SKM-1 (cell line): Measurements from ENCODE around the gene NUDT22.

Experiments
- DNase-seq: peaks from one replicate; lab custom pipeline; 2025; ENCODE audit not compliant: unreplicated experiment; lab: John Stamatoyannopoulos, UW

The NUDT22 gene

DNA sequence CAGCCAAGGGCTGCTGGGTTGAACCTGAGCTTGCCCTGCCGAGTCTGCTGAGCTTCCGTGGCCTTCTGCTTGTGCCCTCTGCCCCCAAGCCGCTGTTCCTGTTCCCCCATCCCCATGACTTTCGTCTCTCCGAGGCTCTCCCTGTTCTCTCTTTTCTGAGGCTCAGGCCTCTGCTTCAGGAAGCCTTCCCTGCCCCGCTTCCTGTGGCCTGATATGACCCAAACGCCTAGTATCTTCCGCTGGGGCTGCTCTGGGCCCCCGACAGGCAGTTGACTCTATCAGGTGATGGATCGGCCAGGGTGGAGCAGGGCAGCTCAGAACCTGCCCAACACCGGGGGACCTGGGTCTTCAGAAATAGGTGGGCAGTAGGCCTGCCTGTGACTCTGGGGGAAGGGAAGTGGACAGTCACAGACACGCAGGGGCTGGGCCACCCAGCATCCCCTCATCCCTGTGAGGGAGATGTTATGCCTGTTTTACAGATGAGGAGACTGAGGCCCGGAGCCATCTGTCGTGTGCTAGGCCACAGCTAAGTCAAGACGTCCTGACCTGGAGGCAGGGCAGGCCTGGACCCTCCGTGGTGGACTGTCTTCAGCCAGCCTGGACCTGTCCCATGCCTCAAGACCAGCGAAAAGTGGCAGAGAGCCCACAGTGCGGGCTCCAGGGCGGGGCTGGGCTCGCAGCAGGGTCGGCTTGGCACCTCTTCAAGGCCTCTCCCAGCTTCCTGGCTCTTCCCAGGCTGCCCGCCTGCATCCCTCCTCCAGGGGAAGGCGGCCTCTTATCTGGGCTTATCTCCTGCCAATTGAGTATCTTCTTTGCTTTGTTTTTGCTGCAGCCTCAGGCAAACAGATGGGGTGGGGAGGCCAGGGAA is 42.2 kb downstream of the NUDT22 start:
- no peak for DNase-seq

DNA sequence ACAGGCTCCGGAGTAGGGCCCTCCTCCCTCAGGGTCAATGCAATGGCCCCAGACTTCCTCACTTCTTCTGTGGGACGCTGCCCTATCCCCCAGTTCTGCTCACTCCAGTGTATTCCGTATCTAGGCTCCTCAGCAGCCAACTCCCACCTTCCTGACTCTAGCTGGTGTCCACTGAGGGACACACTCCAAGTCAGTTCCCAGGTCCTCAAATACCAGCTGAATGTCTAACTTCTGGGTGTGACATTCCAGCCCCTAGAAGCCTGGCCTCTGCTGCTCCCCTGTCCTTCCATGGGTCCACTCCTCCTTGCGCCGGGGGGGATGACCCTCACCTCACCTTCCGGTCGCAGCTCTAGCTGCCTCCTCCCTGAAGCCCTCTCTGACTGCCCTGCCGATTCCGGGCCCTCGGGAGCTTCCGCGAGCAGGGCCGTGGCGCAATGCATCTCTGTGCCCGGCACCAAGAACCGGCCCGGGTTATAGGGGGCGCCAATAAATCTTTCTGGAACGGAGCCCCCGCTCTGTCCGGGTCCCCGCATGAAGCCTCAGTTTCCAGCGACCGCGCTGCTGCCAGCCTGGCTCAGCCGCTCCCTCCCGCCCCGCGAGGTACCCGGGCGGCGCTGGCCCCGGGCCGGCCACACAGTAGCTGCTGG is 42.9 kb downstream of the NUDT22 start:
- no peak for DNase-seq

DNA sequence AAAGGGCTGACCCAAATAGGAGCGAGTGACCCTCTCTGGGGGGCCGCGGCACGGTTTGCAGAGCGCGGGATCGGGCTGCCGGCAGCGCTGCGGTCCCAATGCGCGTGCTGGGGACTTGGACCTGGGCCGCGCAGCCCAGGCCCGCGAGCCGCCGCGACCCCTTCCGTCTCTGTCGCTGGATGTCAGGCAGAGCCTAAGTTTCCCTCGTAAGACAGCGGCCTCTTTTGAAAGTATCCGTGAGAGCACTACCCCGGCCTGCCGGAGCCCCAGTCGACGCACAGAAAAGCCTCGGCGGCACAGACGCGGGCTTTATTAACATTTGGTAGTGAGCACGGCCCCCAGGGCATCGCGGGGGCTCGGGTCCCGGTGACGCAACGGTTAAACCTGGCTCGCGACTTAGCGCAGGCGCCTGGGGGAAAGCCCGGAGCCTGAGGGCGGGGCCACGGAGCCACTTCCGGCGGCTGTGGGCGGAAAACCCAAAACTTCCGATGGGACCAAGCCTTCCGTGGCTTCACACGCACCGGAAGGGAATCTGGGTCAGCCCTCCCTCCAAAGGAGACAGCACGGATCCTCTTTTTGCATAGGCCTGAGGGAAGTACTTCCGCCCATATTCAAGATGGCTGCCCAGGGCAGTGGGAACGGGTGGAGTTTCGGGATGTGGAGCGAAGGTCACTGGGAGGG is 43.6 kb downstream of the NUDT22 start:
- DNase-seq, result peak; percentile 98

DNA sequence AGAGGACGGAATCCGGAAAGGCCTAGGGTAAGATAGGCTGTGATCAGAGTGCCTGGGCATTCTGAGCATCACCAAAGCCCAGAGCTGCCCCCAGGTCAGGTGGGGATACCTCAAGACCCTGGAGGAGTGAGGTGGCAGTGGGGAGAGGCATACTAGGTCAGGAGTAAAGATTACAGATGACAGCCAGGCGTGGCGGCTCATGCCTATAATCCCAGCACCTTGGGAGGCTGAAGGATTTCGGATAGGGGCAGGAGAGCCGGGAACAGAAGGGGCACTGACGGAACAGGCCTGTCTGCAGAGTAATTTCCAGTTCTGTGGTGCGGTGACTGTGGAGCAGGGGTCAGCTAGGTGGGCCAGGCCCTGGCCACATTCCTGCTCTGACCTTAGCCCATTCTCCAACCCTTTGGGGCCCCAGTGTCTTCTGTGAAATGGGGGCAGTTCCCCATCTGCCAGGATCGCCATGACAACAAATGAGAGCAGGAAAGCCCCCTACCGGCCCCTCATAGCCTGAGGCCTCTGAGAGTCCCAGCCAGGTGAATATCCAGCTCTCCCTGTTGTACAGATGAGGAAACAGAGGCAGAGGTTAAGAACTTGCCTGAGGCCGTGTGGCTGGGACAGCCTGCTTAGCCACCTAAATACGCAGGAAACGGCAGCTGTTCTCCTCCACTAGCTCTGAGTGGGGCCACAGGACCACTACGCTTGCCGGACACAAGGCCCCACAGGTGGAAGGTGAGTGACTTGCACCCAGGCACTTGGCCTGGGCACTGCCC is 49.1 kb downstream of the NUDT22 start:
- no peak for DNase-seq

DNA sequence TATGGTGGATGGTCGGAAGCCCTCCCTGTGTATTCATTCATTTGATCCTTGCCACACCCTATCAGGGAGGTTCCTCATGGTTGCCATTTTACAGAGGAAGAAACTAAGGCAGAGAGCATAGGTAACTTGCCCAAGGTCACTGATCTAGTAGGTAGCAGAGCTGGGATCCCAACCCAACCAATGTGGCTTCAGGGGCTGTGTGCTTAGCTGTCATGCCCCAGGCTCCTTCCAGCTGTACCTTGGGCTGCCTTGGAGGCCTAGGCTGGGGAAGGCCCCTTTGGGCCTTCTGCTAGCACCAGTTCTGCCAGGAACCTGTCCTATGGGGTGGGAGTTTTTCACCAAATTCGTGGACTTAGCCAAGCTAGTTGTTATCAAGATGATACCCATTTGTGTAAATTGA is 49.8 kb downstream of the NUDT22 start:
- DNase-seq, result no peak

DNA sequence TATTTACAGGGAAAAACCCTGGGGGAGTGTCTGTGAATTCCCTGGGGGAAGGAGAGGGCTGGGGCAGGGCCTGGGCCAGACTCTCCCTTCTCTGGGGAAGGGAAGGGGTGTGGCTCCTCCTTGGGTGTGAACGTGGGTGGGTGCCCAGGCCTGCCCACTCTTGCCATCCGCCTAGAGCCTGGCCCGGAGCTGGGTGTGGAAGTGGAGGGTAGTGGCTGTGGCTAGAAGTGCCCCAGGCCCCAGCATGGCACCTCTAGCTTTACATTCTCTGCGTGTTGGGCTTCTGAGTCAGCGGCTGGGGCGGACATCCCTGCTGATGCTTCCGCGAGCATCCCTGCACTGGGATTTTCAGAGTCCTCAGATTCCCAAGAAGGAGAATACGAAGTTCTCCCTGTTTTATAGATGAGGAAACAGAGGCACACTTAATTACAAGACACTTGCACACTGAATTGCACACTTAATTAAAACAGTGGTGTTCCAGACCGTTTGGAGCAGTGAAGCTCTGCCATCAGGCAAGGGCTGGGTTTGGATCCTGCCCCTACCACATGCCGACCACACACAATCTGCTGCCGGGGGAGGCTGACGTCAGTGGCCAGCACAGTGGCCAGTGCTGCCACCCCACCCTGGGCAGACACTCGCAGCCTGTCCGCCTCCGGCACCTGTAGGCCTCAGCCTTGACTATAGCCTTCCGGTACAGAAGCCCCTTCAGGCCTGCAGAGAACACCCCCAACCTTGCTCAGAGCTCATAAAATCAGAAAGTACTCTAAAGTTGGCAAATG is 50.8 kb downstream of the NUDT22 start:
- DNase-seq, result no peak

DNA sequence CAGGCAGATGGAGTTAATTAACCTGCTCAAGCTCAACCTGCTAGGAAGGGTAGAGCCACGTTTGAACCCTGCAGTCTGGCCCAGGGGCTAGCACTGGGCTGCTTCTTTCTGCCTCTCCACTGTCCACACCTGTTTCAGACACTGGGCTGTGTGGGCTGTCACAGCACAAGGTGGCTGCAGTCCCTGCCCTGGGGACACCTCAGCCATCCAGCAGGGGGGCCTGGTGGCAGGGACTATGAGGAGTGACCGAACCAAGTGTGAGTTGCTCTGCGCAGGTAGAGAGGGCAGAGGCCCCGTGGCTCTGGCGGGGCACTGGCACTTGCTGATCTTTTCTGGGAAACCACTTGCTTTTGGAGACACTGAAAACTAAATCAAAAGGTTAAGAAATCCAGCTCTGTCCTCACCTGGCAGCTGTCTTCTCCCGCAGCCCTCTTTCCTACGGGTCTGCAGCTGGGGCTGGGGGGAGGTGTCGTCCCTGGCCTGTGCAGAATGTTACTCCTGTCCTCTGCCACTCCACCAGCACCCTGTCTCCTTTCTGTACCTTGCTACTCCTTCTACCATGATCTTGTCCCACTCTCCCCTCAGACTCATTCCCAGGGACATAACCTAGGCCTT is 52.6 kb downstream of the NUDT22 start:
- no peak for DNase-seq
